ENCODE data around the gene SYCN. TPM values are rescaled to one million over a fixed set of nuclear protein-coding genes. Genes with fewer than 3 reads are reported as not detected.

SYCN gene
- total and polyA plus RNA-seq, 4 donors, result 0.18 TPM; not detected in 3

- Histone ChIP-seq H3K36me3 (ENCODE audit: control insufficient read depth in 4 of 4, insufficient read depth in 4 of 4, low read length in 4 of 4) (no peaks in the 10 kb centered on the region), H3K27ac (ENCODE audit: low read depth in 1 of 2, low read length in 1 of 2) (no peak overlapping the region), H3K4me3 (no peak overlapping the region), H3K9ac (ENCODE audit: insufficient read depth in 1 of 2, low read length in 2 of 2) (no peak overlapping the region), H3K27me3 (ENCODE audit: control insufficient read depth in 3 of 3, insufficient read depth in 3 of 3, low read length in 2 of 3) (no peaks in the 10 kb centered on the region), H3K4me1 (ENCODE audit: control insufficient read depth in 5 of 5, insufficient read depth in 5 of 5, low read length in 5 of 5) (no peaks in the 10 kb centered on the region), H3K9me3 (ENCODE audit: control insufficient read depth in 4 of 4, insufficient read depth in 3 of 4, low read length in 3 of 4) (no peaks in the 10 kb centered on the region)
- WGBS, 2 donors, result 37 to 60% methylated on average over 8 of the region's 8 CpGs
- ATAC-seq (ENCODE audit: insufficient read depth, low FRiP score) (no peak), DNase-seq (no peak)
- TF ChIP-seq CTCF (IDR thresholded peaks at IDR 0.05; ENCODE audit: control extremely low read depth, extremely low read depth), result no peak
These were observed 16.5 kb downstream of the SYCN start for GRCh38 chr19:39187552-39187943.

GRCh38 chr19:39186391-39186790, 17.7 kb downstream of the SYCN start:
- H3K27me3 ChIP-seq (ENCODE audit: control insufficient read depth in 3 of 3, insufficient read depth in 3 of 3, low read length in 2 of 3), result no peaks in the 10 kb centered on the region
- no peak overlapping the region for H3K27ac ChIP-seq (ENCODE audit: low read depth in 1 of 2, low read length in 1 of 2)
- ATAC-seq (ENCODE audit: insufficient read depth, low FRiP score) (no peak), DNase-seq (no peak)
- no peak overlapping the region for H3K4me3 ChIP-seq
- H3K9ac ChIP-seq (ENCODE audit: insufficient read depth in 1 of 2, low read length in 2 of 2), result no peak overlapping the region
- H3K4me1 ChIP-seq (ENCODE audit: control insufficient read depth in 5 of 5, insufficient read depth in 5 of 5, low read length in 5 of 5), result peaks cover 0 to 3% (median 0%) of the 10 kb centered on the region in 5 donors
- no peaks in the 10 kb centered on the region for H3K9me3 ChIP-seq (ENCODE audit: control insufficient read depth in 4 of 4, insufficient read depth in 3 of 4, low read length in 3 of 4)
- WGBS, 2 donors, result 92 to 98% methylated on average over 8 of the region's 8 CpGs
- no peaks in the 10 kb centered on the region for H3K36me3 ChIP-seq (ENCODE audit: control insufficient read depth in 4 of 4, insufficient read depth in 4 of 4, low read length in 4 of 4)
- TF ChIP-seq CTCF (IDR thresholded peaks at IDR 0.05; ENCODE audit: control extremely low read depth, extremely low read depth), result no peak

- no peaks in the 10 kb centered on the region for H3K27me3 ChIP-seq (ENCODE audit: control insufficient read depth in 3 of 3, insufficient read depth in 3 of 3, low read length in 2 of 3)
- H3K4me3 ChIP-seq, result no peak overlapping the region
- DNase-seq, result no peak
- no peak for TF ChIP-seq CTCF (IDR thresholded peaks at IDR 0.05; ENCODE audit: control extremely low read depth, extremely low read depth)
- no peaks in the 10 kb centered on the region for H3K9me3 ChIP-seq (ENCODE audit: control insufficient read depth in 4 of 4, insufficient read depth in 3 of 4, low read length in 3 of 4)
- peaks cover 0 to 19% (median 2%) of the 10 kb centered on the region in 4 donors for H3K36me3 ChIP-seq (ENCODE audit: control insufficient read depth in 4 of 4, insufficient read depth in 4 of 4, low read length in 4 of 4)
- H3K9ac ChIP-seq (ENCODE audit: insufficient read depth in 1 of 2, low read length in 2 of 2), result no peak overlapping the region
- WGBS, 2 donors, result 87 to 95% methylated on average over 8 of the region's 8 CpGs
- no peak overlapping the region for H3K27ac ChIP-seq (ENCODE audit: low read depth in 1 of 2, low read length in 1 of 2)
- H3K4me1 ChIP-seq (ENCODE audit: control insufficient read depth in 5 of 5, insufficient read depth in 5 of 5, low read length in 5 of 5), result peaks cover 0 to 6% (median 0%) of the 10 kb centered on the region in 5 donors
- no peak for ATAC-seq (ENCODE audit: insufficient read depth, low FRiP score)
These were observed 21.0 kb downstream of the SYCN start for GRCh38 chr19:39183104-39183503.

- Histone ChIP-seq H3K9ac (ENCODE audit: insufficient read depth in 1 of 2, low read length in 2 of 2) (no peak overlapping the region), H3K36me3 (ENCODE audit: control insufficient read depth in 4 of 4, insufficient read depth in 4 of 4, low read length in 4 of 4) (peaks cover 0 to 28% (median 2%) of the 10 kb centered on the region in 4 donors), H3K4me3 (no peak overlapping the region), H3K9me3 (ENCODE audit: control insufficient read depth in 4 of 4, insufficient read depth in 3 of 4, low read length in 3 of 4) (no peaks in the 10 kb centered on the region), H3K4me1 (ENCODE audit: control insufficient read depth in 5 of 5, insufficient read depth in 5 of 5, low read length in 5 of 5) (peaks cover 0 to 6% (median 0%) of the 10 kb centered on the region in 5 donors), H3K27me3 (ENCODE audit: control insufficient read depth in 3 of 3, insufficient read depth in 3 of 3, low read length in 2 of 3) (no peaks in the 10 kb centered on the region), H3K27ac (ENCODE audit: low read depth in 1 of 2, low read length in 1 of 2) (no peak overlapping the region)
- WGBS, 2 donors, result 78 to 80% methylated on average over 4 of the region's 4 CpGs
- TF ChIP-seq CTCF (IDR thresholded peaks at IDR 0.05; ENCODE audit: control extremely low read depth, extremely low read depth), result no peak
- ATAC-seq (ENCODE audit: insufficient read depth, low FRiP score) (no peak), DNase-seq (no peak)
These were observed 21.9 kb downstream of the SYCN start for GRCh38 chr19:39182174-39182505.

Data from lung (tissue), 12 donors.